GM19468 (cell line): ENCODE data around the gene TLCD3B.
"Not testable (repeated sequence)": the region's sequence is repeated elsewhere in the genome, so short reads cannot be mapped to it uniquely, and the experiment has no call there.

Experiments
- ATAC-seq: cut with Tn5 transposase; IDR thresholded peaks from one replicate; pipeline ENCODE4 v1.9.1; 2021; ENCODE audit warnings: mild to moderate bottlenecking, moderate library complexity, moderate number of reproducible peaks; ENCODE audit not compliant: unreplicated experiment; ENCODE audit errors: extremely low read depth

The TLCD3B gene

GRCh38 chr16:30027588-30028437 is 3.3 kb downstream of the TLCD3B start:
- no peak for ATAC-seq

- no peak for ATAC-seq
These were observed 4.6 kb downstream of the TLCD3B start for GRCh38 chr16:30026449-30026848.

- ATAC-seq: no peak
These were observed 5.5 kb downstream of the TLCD3B start for GRCh38 chr16:30025574-30025973.

- no peak for ATAC-seq
These were observed 5.9 kb downstream of the TLCD3B start for GRCh38 chr16:30025156-30025555.

GRCh38 chr16:30024451-30024850 is 6.6 kb downstream of the TLCD3B start:
- no peak for ATAC-seq

GRCh38 chr16:30023586-30023985 is 7.5 kb downstream of the TLCD3B start:
- no peak for ATAC-seq

- ATAC-seq: no peak
These were observed 8.2 kb downstream of the TLCD3B start, which contains the start of gene C16orf92 for GRCh38 chr16:30022887-30023286. Gene C16orf92 (plus strand): TSS chr16:30023198. CDS start chr16:30023341, 143 bp downstream.

GRCh38 chr16:30018731-30019158 is 12.3 kb downstream of the TLCD3B start:
- ATAC-seq: no peak

- not testable (repeated sequence) for ATAC-seq
These were observed 13.1 kb downstream of the TLCD3B start for GRCh38 chr16:30017937-30018336.

GRCh38 chr16:30017277-30017656 is 13.8 kb downstream of the TLCD3B start:
- ATAC-seq: no peak

- no peak for ATAC-seq
These were observed 14.4 kb downstream of the TLCD3B start for GRCh38 chr16:30016555-30017276.

GRCh38 chr16:30015450-30015849 is 15.6 kb downstream of the TLCD3B start:
- ATAC-seq: not testable (repeated sequence)

GRCh38 chr16:30012598-30012997 is 18.5 kb downstream of the TLCD3B start:
- not testable (repeated sequence) for ATAC-seq

GRCh38 chr16:30011714-30012504 is 19.2 kb downstream of the TLCD3B start:
- no peak for ATAC-seq

- no peak for ATAC-seq
These were observed 20.0 kb downstream of the TLCD3B start, which contains the start of gene DOC2A for GRCh38 chr16:30010844-30011713. Gene DOC2A (minus strand): TSS chr16:30011027. CDS start chr16:30010222, 805 bp downstream.

GRCh38 chr16:30009990-30010843 is 20.9 kb downstream of the TLCD3B start:
- ATAC-seq: no peak

- ATAC-seq: no peak
These were observed 21.8 kb downstream of the TLCD3B start for GRCh38 chr16:30009085-30009862.

GRCh38 chr16:30007378-30007895 is 23.6 kb downstream of the TLCD3B start:
- no peak for ATAC-seq
